C4-2B (cell line): ENCODE data around the gene VDAC2.

ENCODE experiments used
- H3K27ac ChIP-seq: fragments of 450-650 bp; 2 replicates; pipeline ENCODE4 v1.5.1; 2017
- CTCF ChIP-seq: fragments of 450-650 bp; conservative IDR thresholded peaks from 2 replicates; pipeline ENCODE4 v1.5.1; 2017; ENCODE audit warnings: mild to moderate bottlenecking
- ZFX ChIP-seq: fragments of 450-650 bp; IDR thresholded peaks from 2 replicates; pipeline ENCODE4 v1.6.1; 2017

The VDAC2 gene

GRCh38 chr10:75226095-75226494 is 15.5 kb downstream of the VDAC2 start:
- H3K27ac ChIP-seq = no peak overlapping the region
- no peak for TF ChIP-seq CTCF
- no peak for TF ChIP-seq ZFX

GRCh38 chr10:75226656-75227055 is 16.1 kb downstream of the VDAC2 start:
- TF ChIP-seq CTCF = no peak
- no peak for TF ChIP-seq ZFX
- H3K27ac ChIP-seq = no peak overlapping the region

- no peak overlapping the region for H3K27ac ChIP-seq
- TF ChIP-seq ZFX (no peak), CTCF (no peak)
These were observed 17.7 kb downstream of the VDAC2 start for GRCh38 chr10:75228278-75228677.

GRCh38 chr10:75228834-75229233 is 18.2 kb downstream of the VDAC2 start:
- no peak overlapping the region for H3K27ac ChIP-seq
- no peak for TF ChIP-seq CTCF
- TF ChIP-seq ZFX = no peak

GRCh38 chr10:75229971-75230370 is 19.4 kb downstream of the VDAC2 start:
- H3K27ac ChIP-seq = no peak overlapping the region
- TF ChIP-seq CTCF (no peak), ZFX (no peak)

GRCh38 chr10:75230600-75231038 is 20.0 kb downstream of the VDAC2 start:
- peak; percentile 97 for TF ChIP-seq CTCF
- TF ChIP-seq ZFX = no peak
- H3K27ac ChIP-seq = no peak overlapping the region

GRCh38 chr10:75231672-75232581 is 21.3 kb downstream of the VDAC2 start:
- TF ChIP-seq CTCF (no peak), ZFX (no peak)
- peak overlapping the region; percentile 97 for H3K27ac ChIP-seq
